Melanocyte of skin (primary cell): ENCODE data around the gene ZCCHC9. TPM values are rescaled to one million over a fixed set of nuclear protein-coding genes. Genes with fewer than 3 reads are reported as not detected.

Experiments used
- total RNA-seq, 2 donors: library from RNA; depleted of rRNA; stranded (reverse); fragments of >200 nt; gene quantifications; 2 replicates each; pipeline ENCODE4 v1.2.3, GENCODE V29; 2012

The ZCCHC9 gene
- 10 to 100 TPM; 24.8 to 44.6 TPM for total RNA-seq

GRCh38 chr5:81301271-81302015, at the start of gene ZCCHC9:
ZCCHC9 (plus strand) TSS chr5:81301587; CDS start chr5:81304758, 3,171 bp downstream.

Other genes starting within 250 kb of the ZCCHC9 start
- not detected for gene CKMT2, start 68.3 kb upstream of the ZCCHC9 start, total RNA-seq
- gene ACOT12, start 92.5 kb downstream of the ZCCHC9 start, total RNA-seq: under 1 TPM in 1 of 2 donors, not detected in 1; 1.00 TPM